ENCODE results near the gene PAXIP1.
A peak's percentile ranks its signal among the peaks of the same experiment; 100 is the strongest.
"Not testable (repeated sequence)": the region's sequence is repeated elsewhere in the genome, so short reads cannot be mapped to it uniquely, and the experiment has no call there.

The PAXIP1 gene
- total RNA-seq: 28.6 to 56.0 (median 33.4) reads per million in 3 experiments

- DNase-seq: peak; percentile 74
These were observed at the start of gene PAXIP1 for GRCh38 chr7:155003092-155003375. Gene PAXIP1 (minus strand): TSS chr7:155003124. CDS start chr7:155002929, 195 bp downstream.

- no peak for DNase-seq
These were observed 48.4 kb upstream of the PAXIP1 start for GRCh38 chr7:155051355-155051754.

- no peak for DNase-seq
These were observed 45.1 kb upstream of the PAXIP1 start for GRCh38 chr7:155048006-155048405.

- DNase-seq: no peak
These were observed 40.8 kb upstream of the PAXIP1 start for GRCh38 chr7:155043756-155044155.

GRCh38 chr7:155038335-155038734 is 35.4 kb upstream of the PAXIP1 start:
- DNase-seq: no peak

- not testable (repeated sequence) for DNase-seq
These were observed 31.6 kb upstream of the PAXIP1 start for GRCh38 chr7:155034495-155034894.

GRCh38 chr7:155032978-155033377 is 30.1 kb upstream of the PAXIP1 start:
- no peak for DNase-seq

GRCh38 chr7:155027879-155028278 is 25.0 kb upstream of the PAXIP1 start:
- DNase-seq: no peak

GRCh38 chr7:155021699-155022145 is 18.8 kb upstream of the PAXIP1 start:
- no peak for DNase-seq

GRCh38 chr7:155020996-155021395 is 18.1 kb upstream of the PAXIP1 start:
- DNase-seq: no peak

GRCh38 chr7:155017834-155018233 is 14.9 kb upstream of the PAXIP1 start:
- no peak for DNase-seq

GRCh38 chr7:155011086-155011485 is 8.2 kb upstream of the PAXIP1 start:
- DNase-seq: no peak

- no peak for DNase-seq
These were observed 6.7 kb upstream of the PAXIP1 start for GRCh38 chr7:155009570-155010157.

GRCh38 chr7:155007947-155008346 is 5.0 kb upstream of the PAXIP1 start:
- peak; percentile 23 for DNase-seq

- peak; percentile 82 for DNase-seq
These were observed 671 bp upstream of the PAXIP1 start for GRCh38 chr7:155003376-155004214.

GRCh38 chr7:155002411-155003091 is 373 bp downstream of the PAXIP1 start:
- no peak for DNase-seq

GRCh38 chr7:155001756-155002410 is 1.0 kb downstream of the PAXIP1 start:
- DNase-seq: peak; percentile 9

GRCh38 chr7:155000795-155001194 is 2.1 kb downstream of the PAXIP1 start:
- DNase-seq: no peak

GRCh38 chr7:154998481-154998880 is 4.4 kb downstream of the PAXIP1 start:
- DNase-seq: no peak

- no peak for DNase-seq
These were observed 5.0 kb downstream of the PAXIP1 start for GRCh38 chr7:154997840-154998370.

GRCh38 chr7:154996756-154997155 is 6.2 kb downstream of the PAXIP1 start:
- DNase-seq: no peak

GRCh38 chr7:154996101-154996500 is 6.8 kb downstream of the PAXIP1 start:
- DNase-seq: no peak

GRCh38 chr7:154994996-154995395 is 7.9 kb downstream of the PAXIP1 start:
- DNase-seq: no peak
